ENCODE measurements around the gene PDPK1. TPM values are rescaled to one million over a fixed set of nuclear protein-coding genes. Genes with fewer than 3 reads are reported as not detected.
A peak's percentile ranks its signal among the peaks of the same experiment; 100 is the strongest.

Gene PDPK1
- total RNA-seq, 1 donor from 2014 or later: 44.6 TPM

DNA sequence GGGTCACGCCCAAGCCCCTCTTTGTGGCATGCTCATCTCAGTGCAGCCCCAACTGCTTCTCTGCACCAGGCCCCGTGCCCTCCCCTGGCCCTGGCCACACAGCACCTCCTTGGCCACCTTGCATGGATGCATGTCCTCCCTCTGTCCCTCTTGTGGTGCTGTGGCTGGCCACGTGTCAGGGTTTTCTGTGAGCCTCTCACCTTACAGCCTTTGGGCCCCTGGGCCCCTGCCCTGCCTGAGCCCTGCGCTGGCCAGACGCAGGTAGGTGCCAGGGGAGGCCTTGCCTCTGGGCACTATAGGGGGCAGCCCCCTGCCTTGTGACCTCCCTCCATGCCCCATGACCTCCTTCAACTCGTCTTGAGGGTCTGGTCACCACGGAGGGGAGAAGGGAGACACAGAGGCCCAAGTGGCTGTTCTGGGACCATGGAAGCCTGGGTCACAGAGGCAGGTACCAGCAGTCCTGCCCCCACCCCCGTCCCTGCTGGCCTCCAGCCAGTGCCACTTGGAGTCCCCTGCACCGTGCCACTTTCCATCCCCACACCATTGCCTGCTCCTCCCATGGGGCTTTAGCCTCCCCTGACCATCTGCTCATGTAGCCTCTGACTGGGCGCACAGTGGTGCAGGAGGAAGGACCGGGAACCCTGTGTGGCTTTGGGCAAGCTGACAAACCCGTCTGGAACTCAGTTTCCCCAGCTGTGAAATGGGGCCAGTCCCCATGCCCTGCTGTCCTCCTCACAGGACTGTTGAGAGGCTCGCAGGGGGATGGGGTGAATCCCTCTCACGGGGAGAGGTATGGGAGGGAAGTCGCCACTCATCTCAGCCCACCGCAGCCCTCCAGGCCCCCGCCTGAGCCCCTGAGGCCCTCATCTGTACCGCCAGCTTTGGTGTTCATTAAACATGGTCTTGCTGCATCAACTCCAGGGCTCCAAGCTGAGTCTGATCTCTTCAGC is 35.6 kb upstream of the PDPK1 start:
- Mint-ChIP-seq H3K4me3 (peak overlapping the region; percentile 61), H3K9me3 (no peaks in the 10 kb centered on the region), H3K36me3 (peaks cover 5% of the 10 kb centered on the region), H3K27me3 (ENCODE audit: low read depth) (no peaks in the 10 kb centered on the region), H3K27ac (peak overlapping the region; percentile 98), H3K4me1 (peaks cover 18% of the 10 kb centered on the region)
- TF ChIP-seq, protein P1, sequence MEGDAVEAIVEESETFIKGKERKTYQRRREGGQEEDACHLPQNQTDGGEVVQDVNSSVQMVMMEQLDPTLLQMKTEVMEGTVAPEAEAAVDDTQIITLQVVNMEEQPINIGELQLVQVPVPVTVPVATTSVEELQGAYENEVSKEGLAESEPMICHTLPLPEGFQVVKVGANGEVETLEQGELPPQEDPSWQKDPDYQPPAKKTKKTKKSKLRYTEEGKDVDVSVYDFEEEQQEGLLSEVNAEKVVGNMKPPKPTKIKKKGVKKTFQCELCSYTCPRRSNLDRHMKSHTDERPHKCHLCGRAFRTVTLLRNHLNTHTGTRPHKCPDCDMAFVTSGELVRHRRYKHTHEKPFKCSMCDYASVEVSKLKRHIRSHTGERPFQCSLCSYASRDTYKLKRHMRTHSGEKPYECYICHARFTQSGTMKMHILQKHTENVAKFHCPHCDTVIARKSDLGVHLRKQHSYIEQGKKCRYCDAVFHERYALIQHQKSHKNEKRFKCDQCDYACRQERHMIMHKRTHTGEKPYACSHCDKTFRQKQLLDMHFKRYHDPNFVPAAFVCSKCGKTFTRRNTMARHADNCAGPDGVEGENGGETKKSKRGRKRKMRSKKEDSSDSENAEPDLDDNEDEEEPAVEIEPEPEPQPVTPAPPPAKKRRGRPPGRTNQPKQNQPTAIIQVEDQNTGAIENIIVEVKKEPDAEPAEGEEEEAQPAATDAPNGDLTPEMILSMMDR (IDR thresholded peaks at IDR 0.05; ENCODE audit: unreplicated experiment): no peak
- DNase-seq (ENCODE audit: low spot score in 2 of 2, unreplicated experiment in 2 of 2): no peak

DNA sequence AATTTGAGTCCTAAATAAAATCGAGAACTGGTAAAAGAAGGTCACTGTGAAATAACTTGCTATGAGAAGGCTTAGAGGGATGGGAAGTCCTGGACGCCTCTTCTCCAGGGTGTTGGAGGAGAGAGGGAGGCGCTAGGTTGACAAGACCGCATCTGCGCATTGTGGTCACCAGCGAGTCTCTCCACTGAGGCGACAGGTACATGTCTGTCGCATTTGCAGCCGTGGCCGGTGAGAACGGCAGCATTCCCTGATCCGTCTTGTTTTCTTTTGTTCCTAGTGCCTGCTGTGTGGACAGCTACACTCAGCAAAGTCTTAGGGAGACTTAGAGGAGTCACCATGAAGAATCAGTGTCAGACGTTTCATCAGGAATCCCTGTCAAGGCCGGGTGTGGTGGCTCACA is 32.1 kb upstream of the PDPK1 start:
- peaks cover 20% of the 10 kb centered on the region for H3K4me1 Mint-ChIP-seq
- no peaks in the 10 kb centered on the region for H3K36me3 Mint-ChIP-seq
- no peak for DNase-seq (ENCODE audit: low spot score in 2 of 2, unreplicated experiment in 2 of 2)
- H3K9me3 Mint-ChIP-seq: no peaks in the 10 kb centered on the region
- no peak overlapping the region for H3K27ac Mint-ChIP-seq
- TF ChIP-seq, protein P1 (IDR thresholded peaks at IDR 0.05; ENCODE audit: unreplicated experiment): no peak
- no peak overlapping the region for H3K4me3 Mint-ChIP-seq
- no peaks in the 10 kb centered on the region for H3K27me3 Mint-ChIP-seq (ENCODE audit: low read depth)

DNA sequence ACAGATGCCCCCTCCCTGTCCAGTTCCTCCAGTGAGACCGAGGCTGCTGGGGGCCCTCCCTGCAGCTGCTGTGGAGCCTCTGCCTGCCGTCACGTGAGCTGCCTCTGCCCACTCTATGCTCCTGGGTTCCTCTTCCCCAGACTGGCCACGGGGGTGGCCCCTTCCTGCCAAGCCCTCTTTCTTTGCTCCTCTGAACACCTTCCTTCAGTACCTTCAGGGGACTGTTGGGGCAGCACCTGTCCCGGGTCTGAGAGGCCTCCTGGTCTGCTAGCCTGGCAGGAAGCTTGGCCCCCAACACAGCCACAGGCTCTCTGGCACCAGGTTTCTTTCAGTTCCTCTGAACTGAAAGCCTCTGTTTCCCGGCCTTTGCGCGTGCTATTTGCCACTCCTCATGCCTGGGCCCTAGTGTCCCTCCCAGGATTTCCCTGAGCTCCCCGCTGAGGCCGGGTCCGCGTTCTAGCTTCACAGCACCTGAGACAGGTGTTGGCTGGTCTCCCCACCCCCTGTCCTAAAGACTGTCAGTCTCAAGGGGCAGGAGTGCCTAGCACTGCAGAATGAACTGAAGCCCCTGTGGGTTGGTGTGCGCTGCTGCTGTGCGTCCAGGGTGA is 30.7 kb upstream of the PDPK1 start:
- no peak overlapping the region for H3K4me3 Mint-ChIP-seq
- no peaks in the 10 kb centered on the region for H3K9me3 Mint-ChIP-seq
- H3K27me3 Mint-ChIP-seq (ENCODE audit: low read depth): peaks cover 3% of the 10 kb centered on the region
- TF ChIP-seq, protein P1 (IDR thresholded peaks at IDR 0.05; ENCODE audit: unreplicated experiment): no peak
- no peak overlapping the region for H3K27ac Mint-ChIP-seq
- peaks cover 18% of the 10 kb centered on the region for H3K4me1 Mint-ChIP-seq
- DNase-seq (ENCODE audit: low spot score in 2 of 2, unreplicated experiment in 2 of 2): no peak
- no peaks in the 10 kb centered on the region for H3K36me3 Mint-ChIP-seq

DNA sequence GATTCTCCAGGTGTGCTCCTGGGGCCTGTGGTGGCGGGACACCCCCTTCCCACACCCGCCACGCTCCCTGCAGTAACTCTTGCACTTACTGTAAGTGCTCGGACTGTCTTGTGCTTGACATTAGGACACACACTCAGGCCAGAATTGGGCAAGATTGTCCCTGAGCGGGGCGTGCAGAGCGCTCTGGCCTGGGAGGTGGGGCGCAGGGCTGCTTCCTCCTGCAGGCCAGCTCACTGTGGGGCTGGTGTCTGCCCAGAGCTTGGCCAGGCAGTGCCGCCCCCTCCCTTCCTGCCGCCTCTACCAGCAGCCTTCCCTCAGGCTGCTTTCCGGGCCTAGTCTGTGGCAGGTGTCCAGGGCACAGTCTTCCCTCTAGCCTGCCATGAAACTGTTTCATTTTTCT is 30.2 kb upstream of the PDPK1 start:
- Mint-ChIP-seq H3K4me3 (no peak overlapping the region), H3K4me1 (peaks cover 18% of the 10 kb centered on the region), H3K36me3 (no peaks in the 10 kb centered on the region), H3K27ac (no peak overlapping the region), H3K9me3 (no peaks in the 10 kb centered on the region), H3K27me3 (ENCODE audit: low read depth) (peaks cover 3% of the 10 kb centered on the region)
- DNase-seq (ENCODE audit: low spot score in 2 of 2, unreplicated experiment in 2 of 2): no peak
- TF ChIP-seq, protein P1 (IDR thresholded peaks at IDR 0.05; ENCODE audit: unreplicated experiment): no peak

DNA sequence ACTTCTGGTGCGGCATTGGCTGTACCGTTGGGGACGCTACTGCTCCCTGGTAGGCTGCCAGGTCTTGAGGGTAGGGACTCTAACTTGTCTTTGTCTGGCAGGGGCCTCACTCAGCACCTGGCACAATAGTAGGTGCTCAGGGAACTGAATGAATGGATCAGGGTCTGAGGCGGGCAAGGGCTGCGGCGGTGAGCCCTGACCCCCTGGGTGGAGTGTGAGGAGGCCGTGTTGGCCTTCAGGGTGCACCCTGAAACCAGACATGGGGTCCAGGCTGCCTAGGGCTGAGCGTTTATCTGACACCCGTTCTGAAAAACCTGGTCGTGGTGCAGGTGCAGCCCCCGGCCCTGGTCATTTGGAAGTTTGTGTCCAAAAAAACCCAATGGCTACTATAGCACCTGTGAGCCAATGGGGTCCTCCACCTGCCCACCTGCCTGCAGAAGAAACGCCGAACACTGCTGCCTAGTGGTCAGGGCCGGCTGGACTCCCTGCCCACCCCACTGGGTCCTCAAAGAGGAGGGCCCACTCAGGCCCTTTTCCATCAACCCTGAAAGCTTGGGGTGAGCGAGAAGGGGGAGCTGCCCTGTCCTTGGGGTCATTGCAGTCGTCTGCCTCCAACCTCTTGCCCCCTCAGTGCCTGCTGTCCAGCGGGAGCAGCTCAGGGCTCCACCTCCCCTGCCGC is 29.0 kb upstream of the PDPK1 start:
- no peak overlapping the region for H3K4me3 Mint-ChIP-seq
- H3K36me3 Mint-ChIP-seq: no peaks in the 10 kb centered on the region
- no peak for DNase-seq (ENCODE audit: low spot score in 2 of 2, unreplicated experiment in 2 of 2)
- peaks cover 22% of the 10 kb centered on the region for H3K4me1 Mint-ChIP-seq
- peaks cover 3% of the 10 kb centered on the region for H3K27me3 Mint-ChIP-seq (ENCODE audit: low read depth)
- H3K27ac Mint-ChIP-seq: no peak overlapping the region
- TF ChIP-seq, protein P1 (IDR thresholded peaks at IDR 0.05; ENCODE audit: unreplicated experiment): no peak
- no peaks in the 10 kb centered on the region for H3K9me3 Mint-ChIP-seq
